Putamen (tissue), 1 donor: ENCODE results near the gene NLRC5.
"Not testable (repeated sequence)": the region's sequence is repeated elsewhere in the genome, so short reads cannot be mapped to it uniquely, and the experiment has no call there.

Experiments
- DNase-seq: peaks from one replicate; pipeline ENCODE4 v3.0.0-alpha.2; 2016; ENCODE audit warnings: low spot score

The NLRC5 gene

DNA sequence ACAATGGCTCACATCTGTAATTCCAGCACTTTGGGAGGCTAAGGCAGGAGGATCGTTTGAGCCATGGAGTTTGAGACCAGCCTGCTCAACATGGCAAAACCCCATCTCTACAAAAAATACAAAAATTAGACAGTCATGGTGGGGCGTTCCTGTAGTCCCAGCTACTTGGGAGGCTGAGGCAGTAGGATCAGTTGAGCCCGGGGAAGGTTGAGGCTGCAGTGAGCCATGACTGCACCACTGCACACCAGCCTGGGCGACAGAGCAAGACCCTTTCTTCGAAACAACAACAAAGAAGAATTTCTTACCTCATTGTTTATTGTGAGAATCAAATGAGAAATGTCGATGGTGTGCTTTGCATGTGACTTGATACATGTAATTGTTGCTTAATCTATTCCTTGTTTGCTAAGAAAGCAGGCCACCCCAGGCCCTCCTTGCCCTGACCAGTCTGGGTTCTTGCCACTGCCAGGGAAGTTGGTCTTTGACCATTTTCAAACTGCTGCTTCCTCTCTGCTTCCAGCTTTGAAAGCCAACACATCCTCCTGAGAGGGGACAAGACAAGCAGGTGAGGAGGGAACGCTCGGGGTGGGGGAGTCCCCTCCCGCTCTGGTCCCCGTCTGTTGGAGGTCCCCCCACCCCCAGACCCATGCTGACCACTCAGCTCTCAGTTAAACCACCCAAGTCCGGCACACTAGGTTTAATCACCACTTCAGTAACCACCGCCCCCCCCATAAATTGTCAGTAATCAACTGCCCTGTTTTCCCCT lies 55.8 kb downstream of the NLRC5 start:
- no peak for DNase-seq

DNA sequence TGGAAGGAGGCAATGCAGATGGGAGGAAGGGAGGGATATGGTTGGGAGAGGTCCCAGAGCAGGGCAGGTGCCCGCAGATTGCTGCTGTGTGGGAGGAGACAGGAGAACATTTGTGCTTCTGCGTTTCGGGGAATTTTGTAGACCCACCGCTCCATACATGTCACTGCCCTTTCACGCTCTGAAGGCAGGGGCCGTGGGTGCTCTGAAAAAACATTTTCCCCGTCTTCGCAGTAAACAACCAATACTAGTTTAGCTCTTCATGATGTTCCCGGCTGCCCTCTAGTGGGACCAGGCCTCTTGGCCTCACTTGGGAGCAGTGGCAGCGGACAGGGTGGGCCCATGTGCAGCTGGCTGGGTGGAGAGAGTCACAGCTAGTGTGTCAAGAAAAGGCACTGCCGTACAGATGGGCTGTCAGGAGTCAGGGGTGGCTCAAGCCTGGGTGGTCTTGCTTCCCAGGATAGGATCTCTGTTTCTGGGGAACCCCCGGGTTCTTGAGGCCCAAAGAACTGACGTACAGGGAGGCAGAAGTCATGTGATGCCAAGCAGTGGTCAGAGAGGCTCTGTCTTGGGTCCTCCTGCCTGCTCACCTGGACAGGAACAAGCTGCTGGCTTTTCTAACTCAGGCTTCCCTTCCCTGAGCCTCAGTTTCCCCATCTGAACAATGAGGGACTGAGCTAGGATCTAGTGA lies 56.5 kb downstream of the NLRC5 start:
- peak; percentile 57 for DNase-seq

DNA sequence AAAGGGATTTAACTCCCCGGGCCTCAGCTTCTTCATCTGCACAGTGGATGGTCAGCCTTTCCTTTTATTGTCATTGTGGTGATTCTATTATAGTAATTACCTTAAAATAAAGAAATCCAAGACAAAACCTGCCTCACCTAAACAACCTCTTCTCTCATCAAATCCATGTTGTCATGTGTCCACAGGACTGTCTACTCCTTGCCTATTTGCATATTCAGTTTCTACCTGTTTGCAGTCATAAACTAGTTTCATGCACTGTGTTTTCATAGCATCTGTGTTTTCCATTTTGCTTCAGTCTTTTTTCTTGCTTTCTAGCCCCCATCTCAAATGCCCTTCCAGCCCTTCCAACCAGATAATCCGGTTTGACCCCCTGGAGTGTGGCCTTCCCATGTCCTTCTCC lies 58.7 kb downstream of the NLRC5 start:
- no peak for DNase-seq

DNA sequence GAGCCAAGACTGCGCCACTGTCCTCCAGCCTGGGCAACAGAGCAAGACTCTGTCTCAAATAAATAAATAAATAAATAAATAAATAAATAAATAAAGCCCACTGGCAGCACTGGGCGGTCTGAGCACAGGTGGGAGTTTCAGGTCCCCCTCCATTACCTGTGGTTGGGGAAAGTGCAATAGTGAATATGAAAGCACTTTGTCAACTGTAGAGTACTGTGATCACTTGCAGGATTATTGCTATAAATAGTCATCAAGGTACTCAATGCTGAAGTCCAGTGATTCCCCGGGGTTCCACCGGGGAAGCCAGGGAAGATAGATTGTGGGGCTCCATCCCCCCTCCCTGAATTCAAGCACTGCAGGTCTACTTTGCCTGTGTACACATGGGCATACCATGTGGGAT lies 60.3 kb downstream of the NLRC5 start:
- no peak for DNase-seq

DNA sequence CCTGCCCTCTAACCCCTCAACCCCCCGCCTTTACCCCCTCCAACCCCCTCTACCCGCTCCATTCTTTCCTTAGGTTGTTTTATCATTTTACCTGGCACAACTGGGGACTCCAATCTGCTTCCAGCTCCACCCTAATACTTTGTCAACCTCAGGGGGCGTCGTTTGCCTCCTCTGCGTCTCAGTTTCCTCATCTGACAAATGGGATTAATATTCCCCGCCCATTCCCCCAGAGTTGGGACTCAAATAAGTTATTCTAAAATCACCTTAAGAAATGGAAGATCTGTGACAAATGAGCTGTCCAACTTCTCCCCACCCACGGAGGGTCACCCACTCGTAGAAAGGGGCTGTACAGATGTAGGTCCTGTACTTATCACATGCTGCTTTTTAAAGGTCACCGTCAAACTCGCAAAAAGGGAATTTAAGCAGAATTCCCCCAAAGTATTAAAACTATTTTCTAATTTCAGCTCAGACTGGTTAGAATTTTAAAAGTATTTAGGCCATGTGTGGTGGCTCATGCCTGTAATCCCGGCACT lies 62.4 kb downstream of the NLRC5 start:
- DNase-seq, result no peak

DNA sequence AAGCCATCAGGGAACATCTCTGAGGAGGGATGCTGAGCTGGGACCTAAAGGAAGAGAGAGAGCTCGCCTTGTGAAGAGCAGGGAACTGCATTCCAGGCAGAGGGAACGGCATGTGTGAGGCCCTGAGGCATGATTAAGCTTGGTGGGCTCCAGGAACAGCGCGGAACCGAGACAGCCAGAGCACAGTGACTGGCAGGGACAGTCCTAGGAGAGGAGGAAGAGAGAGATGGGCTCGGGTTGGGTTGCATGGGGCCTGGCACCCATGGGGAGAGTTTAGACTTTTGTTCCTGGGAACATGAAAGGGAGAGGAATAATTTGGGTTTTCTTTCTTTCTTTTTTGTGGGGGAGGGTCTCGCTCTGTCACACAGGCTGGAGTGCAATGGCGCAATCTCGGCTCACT lies 63.8 kb downstream of the NLRC5 start:
- no peak for DNase-seq

DNA sequence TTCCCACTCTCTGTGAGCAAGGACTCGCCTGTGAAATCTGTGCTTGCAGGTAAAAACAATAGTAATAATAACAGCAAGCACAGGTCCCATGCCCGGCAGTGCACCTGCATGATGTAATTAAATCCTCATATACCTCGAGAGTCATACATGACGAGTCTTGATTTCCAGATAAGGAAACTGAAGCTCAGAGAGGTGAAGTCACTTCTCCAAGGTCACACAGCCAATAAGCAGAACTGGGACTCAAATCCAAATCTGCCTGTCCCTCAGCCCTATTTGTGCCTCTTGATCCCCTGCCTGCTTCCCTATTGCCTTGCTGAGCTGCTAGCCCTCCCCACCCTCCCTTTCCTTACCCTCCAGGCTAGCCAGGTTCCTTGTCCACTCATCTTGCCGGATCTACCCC lies 65.0 kb downstream of the NLRC5 start:
- DNase-seq, result no peak

DNA sequence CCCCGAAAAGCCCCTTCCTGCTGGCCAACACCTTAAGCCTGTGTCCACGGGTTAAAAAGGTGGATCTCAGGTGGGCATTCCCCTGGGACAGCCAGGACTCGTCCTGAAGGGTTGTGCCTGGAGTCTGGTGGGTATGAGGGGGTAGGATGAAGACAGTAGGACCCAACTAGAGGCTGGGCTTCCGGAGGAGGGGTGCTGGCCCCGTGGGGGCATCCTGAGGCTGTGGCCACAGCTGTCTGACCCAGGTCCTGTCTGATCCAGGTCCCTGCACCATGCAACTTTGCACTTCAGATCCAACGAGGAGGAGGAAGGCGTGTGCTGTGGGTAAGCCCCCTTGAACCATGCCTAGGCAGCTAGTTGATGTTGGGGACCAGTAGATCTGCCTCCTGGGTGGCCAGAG lies 65.4 kb downstream of the NLRC5 start:
- no peak for DNase-seq

DNA sequence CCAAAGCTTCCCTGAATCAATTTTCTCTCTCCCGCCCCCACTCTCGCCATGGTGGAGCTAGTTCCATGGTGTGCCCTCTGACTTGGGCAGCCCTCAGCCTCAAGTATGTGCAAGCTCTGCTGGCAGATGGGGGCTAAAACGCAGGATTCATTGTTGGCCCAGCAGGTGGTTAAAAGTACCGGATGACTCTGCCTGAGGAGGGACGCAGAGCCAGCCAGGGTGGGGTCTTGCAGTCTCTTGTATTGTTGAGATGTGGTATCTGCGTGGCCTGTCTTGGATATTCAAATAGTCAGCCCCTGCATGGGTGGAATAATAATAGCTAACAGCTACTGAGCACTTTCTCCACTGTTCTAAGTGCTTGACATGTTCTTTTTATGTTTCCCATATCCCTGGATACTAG lies 66.3 kb downstream of the NLRC5 start:
- DNase-seq, result no peak

DNA sequence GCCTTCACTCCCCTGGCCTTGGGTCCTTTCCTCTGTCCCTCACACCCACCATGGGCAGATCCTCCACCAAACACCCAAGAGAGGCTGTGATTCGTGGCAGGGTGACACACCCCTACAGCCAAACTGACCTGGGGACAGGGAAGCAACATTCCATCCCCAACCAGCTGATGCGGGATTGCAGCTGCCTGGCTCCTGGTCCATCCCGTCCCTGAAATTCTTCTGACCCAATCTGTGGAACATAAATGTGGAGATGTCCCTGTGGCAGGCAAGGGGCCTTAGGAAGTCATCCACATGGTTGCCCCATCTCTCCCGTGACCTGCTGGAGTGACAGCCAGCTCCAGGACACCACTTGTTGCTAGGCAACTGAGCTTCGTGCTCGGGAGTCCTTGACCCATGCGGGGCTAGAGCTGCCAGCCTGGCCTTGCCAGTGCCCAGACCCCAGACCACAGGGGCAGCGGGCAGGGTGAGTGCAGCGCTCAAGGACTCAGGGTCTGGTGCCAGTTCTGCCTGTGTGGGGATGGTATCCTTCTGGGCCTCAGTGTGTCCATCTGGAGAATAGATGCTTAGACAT lies 69.0 kb downstream of the NLRC5 start:
- DNase-seq, result no peak

DNA sequence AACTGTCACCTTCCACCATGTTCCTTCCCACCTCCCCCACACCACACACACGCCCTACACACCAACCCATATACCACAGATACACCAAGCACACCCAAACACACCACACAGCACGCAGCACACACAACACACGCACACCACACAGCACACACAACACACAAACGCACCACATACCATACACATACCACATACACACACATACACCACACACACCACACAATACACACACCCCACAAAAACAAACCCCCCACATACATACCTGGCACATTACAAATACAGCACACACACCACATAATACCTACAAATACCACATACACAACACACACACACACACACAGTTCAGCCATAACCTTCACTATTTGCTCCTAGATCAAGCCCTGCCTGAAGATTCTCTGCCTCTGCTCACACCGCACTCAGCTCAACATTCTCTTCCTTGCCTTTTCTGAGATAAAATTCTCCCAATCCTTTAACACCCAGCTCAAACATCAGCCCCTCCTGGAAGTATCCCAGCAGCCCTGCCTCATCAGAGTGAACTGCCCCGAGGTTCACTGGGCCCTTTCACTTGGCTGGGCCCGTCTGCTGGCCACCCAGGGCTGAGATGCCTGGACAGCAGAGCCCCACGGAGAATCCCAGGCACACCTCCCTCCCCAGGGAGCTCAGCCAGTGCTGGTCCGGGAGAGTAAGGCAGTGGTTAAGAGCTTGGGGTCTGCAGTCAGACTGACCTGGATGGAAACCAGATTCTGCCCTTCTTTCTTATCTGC lies 71.1 kb downstream of the NLRC5 start:
- DNase-seq, result no peak

DNA sequence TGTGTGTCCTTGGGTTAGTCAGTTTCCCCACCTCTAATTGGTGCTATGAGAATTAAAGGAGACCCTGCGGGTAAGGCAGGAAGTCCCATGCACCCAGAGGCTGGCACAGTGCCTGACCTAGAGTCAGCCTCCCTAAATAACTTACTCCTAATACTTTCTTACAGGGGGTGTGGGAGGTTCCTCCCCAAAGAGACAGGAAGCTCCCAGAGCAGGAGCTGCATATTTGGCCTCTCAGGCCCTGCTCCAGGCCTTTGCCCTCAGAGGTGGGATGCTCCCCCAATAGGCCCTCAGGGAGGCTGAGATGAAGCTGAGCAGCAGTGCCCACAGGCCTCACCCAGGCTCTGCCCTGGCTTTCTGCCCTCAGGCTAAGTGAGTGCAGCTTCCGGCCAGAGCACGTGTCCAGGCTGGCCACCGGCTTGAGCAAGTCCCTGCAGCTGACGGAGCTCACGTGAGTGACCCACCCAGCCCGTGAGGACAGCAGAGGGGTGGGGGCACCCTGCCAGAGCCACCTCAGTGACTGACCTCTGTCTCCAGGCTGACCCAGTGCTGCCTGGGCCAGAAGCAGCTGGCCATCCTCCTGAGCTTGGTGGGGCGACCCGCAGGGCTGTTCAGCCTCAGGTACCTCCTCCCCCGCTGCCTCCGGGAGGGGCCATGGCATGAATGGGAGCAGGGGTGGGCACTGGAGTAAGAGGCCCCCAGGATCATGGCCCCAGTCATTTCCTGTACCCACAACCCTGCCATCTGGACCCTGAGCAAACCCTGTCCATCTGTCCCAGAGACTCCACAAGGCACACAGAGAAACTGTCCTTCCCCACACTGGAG lies 71.9 kb downstream of the NLRC5 start:
- no peak for DNase-seq

DNA sequence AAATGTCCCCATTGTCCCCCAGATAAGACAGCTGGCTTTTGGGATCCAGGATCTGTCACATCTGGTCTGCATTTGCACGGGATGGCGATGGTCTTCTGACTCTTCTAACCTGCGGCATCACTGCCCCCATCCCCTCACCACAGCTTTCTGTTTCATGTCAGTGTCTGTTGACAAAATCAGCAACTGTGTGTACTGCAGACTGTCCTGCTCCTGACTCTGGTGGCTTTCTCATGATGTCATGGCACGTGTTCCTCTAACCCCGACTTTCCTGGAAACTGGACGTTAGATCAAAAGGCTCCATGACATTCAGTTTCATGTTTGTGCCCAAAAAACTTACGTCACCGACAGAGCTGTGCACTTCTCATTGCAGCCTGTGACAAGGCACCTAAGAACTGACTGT lies 73.0 kb downstream of the NLRC5 start:
- no peak for DNase-seq

DNA sequence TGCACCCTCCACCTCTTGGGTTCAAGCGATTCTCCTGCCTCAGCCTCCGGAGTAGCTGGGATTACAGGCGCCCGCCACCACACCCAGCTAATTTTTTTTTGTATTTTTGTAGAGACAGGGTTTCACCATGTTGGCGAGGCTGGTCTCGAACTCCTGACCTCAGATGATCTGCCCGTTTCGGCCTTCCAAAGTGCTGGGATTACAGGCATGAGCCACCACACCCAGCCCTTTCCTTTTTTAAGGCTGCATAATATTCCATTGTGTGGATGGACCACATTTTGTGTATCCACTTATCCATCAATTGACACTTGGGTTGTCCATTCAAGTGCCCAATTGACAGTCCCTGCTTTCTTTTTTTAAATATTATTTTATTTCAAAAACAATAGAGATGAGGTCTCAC lies 73.8 kb downstream of the NLRC5 start:
- not testable (repeated sequence) for DNase-seq

DNA sequence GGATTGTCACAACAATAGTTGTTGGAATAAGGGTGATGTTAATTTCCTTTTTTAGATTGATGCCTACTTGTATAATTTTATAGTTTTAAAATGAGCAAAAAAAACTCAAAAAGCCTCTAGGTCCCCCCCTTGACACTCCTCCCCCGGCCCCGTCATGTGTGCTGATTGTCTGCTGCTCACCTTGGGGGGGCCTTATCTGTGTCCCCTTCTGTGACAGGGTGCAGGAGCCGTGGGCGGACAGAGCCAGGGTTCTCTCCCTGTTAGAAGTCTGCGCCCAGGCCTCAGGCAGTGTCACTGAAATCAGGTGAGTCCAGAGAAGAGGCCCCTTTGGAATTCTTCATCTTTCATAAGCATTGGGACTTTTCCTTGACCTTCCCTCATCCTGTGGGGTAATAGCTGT lies 75.6 kb downstream of the NLRC5 start:
- no peak for DNase-seq

DNA sequence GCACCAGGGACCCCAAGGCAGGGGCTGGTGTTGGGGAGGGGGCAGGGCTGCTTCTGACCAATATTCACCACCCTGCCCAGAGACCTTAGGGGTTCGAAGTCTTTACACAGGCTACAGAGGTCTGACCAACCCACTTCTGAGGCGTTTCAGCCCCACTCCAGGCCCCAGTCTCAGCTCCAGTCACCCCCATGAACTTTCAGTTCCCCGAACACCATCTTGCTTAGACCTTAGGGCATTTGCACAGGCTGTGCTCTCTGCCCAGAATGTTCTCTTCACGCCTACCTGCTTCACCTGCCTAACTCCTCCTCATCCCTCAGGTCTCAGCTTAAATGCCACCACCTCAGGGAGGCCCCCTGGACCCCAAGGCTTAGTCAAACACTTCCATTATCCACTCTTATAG lies 77.3 kb downstream of the NLRC5 start:
- DNase-seq, result no peak

DNA sequence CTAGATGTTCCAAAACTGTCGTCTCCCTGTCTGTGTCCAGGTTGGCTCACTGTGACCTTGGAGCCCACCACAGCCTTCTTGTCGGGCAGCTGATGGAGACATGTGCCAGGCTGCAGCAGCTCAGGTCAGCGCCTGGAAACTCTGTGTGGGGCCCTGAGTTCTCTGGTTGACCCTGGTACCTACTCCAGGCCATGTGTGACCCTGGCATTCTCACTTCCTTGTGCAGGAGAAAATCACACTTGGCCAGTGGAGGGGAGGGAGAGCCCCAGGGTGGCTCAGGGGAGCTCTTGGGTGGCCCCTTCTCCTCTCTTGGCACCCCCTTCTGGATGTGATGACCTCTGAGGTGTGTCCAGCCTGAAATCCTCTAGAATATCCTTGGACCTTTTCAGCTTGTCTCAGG lies 78.0 kb downstream of the NLRC5 start:
- no peak for DNase-seq

DNA sequence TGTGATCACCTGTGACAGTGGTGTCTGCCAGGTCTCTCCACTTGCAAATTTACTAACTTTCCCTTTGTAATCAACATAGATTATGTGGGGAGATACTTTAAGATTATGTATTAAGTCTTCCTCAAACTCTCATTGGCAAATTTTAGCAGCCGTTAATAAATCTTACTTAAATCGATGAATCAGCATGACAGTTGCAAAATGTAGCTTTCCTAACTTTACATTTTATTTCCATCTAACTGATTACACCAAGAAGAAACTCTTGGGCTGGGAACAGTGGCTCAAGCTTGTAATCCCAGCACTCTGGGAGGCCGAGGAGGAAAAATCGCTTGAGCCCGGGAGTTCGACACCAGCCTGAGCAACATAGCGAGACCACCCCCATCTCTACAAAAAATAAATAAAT lies 79.7 kb downstream of the NLRC5 start:
- DNase-seq, result no peak

DNA sequence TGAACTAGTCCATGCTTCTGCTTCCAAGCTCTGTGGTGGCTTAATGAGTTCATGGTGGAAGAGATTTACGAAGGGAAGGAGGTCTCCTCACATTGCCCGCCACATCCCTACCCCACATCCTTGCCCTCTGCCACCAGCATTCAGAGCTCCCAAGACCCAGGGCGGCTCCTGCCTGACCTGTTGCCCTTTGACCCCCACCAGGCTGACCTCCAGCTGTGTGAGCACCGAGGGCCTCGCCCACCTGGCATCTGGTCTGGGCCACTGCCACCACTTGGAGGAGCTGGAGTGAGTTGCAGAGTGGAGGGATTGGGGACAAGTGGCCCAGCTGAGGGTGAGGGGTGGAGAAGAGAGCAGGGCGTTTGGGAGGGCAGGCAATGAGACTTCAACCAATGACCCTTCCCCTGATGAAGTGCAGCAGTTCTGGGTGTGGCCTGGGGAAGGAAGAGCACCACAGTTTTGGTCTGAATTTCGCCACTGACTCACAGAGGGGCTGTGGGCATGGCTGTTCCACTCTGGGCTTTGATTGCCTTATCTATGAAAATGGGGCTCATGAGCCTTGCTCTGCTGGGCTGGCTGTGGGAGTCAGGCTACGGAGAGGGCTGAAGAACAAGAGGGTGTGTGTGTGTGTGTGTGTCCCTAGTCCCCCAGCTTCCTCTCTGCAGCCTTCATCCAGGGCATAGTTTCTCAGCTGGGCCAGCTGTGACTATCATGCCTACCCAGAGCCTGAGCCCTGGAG lies 80.4 kb downstream of the NLRC5 start:
- DNase-seq, result no peak

DNA sequence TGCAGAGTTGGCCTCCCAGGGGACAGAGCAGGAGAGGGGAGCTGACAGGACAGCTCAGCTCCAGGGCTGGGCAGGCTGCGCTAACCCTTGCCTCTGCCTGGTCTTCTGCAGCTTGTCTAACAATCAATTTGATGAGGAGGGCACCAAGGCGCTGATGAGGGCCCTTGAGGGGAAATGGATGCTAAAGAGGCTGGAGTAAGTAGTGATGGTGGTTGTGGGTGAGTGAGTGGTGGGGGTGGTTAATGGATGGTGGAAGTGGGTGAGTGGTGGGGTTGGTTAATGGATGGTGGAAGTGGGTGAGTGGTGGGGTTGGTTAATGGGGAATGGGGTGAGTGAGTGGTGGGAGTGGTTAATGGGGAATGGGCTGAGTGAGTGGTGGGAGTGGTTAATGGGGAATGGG lies 81.1 kb downstream of the NLRC5 start:
- no peak for DNase-seq
